IPS DF 6.9 (cell line): ENCODE data around the gene GRID1.

Experiments
- DNase-seq: peaks from one replicate; pipeline ENCODE4 v3.0.0-alpha.2; 2013; ENCODE audit warnings: low read depth, low spot score
- H3K27ac ChIP-seq: one replicate; pipeline ENCODE4 v1.5.1; 2013; ENCODE audit warnings: low read length, control low read depth
- H3K27me3 ChIP-seq: 2 replicates; pipeline ENCODE4 v1.6.1; 2013; ENCODE audit warnings: mild to moderate bottlenecking, low read length; ENCODE audit not compliant: control insufficient read depth, insufficient read depth
- H3K36me3 ChIP-seq: 2 replicates; pipeline ENCODE4 v1.6.1; 2013; ENCODE audit warnings: low read length; ENCODE audit not compliant: control insufficient read depth, insufficient read depth
- H3K4me1 ChIP-seq: 2 replicates; pipeline ENCODE4 v1.6.1; 2013; ENCODE audit warnings: low read length; ENCODE audit not compliant: control insufficient read depth, insufficient read depth
- H3K4me3 ChIP-seq: 2 replicates; pipeline ENCODE4 v1.5.1; 2013; ENCODE audit warnings: mild to moderate bottlenecking, low read length
- H3K9me3 ChIP-seq: 2 replicates; pipeline ENCODE4 v1.6.1; 2013; ENCODE audit warnings: low read length, inconsistent platforms; ENCODE audit not compliant: control insufficient read depth, insufficient read depth
- WGBS: extraction: QIAGEN DNeasy Blood & Tissue Kit; methylation state at CpG from one replicate; pipeline ENCODE4 v1.1.7; 2013; ENCODE audit warnings: mixed read lengths, missing lambda C conversion rate; ENCODE audit not compliant: insufficient read length, insufficient coverage; 5-methylcytosine and 5-hydroxymethylcytosine counted together

GRID1 gene

DNA sequence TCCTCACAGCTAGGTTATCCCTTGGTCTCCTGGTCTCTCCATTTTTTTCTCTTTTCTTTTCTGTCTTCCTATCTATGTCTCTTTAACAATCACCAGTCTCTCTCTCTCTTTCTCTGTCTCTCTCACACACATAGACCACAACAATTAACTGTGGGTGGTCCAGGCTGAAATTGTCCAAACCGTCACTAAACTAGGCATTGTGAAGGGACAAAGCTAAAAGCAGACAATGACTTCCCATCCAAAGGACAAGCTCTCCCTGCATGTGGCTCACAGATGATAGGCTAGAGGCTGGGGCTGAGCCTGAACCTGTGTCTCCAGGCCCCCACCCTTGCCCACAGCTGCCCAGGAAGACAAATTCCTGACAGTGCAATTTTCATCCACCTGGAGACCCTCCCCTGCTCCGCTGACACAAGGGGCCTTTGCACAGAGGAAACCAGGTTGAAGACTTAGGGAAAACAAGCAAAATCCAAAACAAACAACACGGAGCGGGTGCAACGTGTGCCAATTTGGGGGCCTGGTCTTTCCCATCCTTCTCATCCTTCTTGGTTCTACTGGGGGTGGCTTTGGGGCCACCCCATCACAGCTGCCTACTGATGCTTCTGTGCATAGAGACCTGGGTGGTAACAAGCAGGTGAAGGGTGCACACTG is 755.4 kb downstream of the GRID1 start:
- Histone ChIP-seq H3K27me3 (no peaks in the 10 kb centered on the region), H3K4me3 (no peak overlapping the region), H3K27ac (no peak overlapping the region), H3K9me3 (no peaks in the 10 kb centered on the region), H3K4me1 (no peaks in the 10 kb centered on the region), H3K36me3 (no peaks in the 10 kb centered on the region)
- no CpG with 5 or more reads among the region's 5 CpGs for WGBS
- DNase-seq, result no peak

GRCh38 chr10:85610381-85611092 is 756.1 kb downstream of the GRID1 start:
- no peak overlapping the region for H3K4me3 ChIP-seq

GRCh38 chr10:85609509-85609908 is 757.1 kb downstream of the GRID1 start:
- no peak for DNase-seq
- no CpG with 5 or more reads among the region's 5 CpGs for WGBS
- Histone ChIP-seq H3K4me3 (no peak overlapping the region), H3K4me1 (no peaks in the 10 kb centered on the region), H3K27me3 (no peaks in the 10 kb centered on the region), H3K9me3 (no peaks in the 10 kb centered on the region), H3K27ac (no peak overlapping the region), H3K36me3 (no peaks in the 10 kb centered on the region)

More at GRCh38 chr10:85610381-85611092, 756.1 kb downstream of the GRID1 start:
- Histone ChIP-seq H3K27ac (no peak overlapping the region), H3K4me1 (no peaks in the 10 kb centered on the region), H3K36me3 (no peaks in the 10 kb centered on the region), H3K9me3 (no peaks in the 10 kb centered on the region), H3K27me3 (no peaks in the 10 kb centered on the region)
- no peak for DNase-seq
- no CpG with 5 or more reads among the region's 3 CpGs for WGBS

- no CpG with 5 or more reads among the region's 3 CpGs for WGBS
- no peaks in the 10 kb centered on the region for H3K9me3 ChIP-seq
- DNase-seq, result no peak
Observed at GRCh38 chr10:85608706-85609105, 757.9 kb downstream of the GRID1 start.

DNA sequence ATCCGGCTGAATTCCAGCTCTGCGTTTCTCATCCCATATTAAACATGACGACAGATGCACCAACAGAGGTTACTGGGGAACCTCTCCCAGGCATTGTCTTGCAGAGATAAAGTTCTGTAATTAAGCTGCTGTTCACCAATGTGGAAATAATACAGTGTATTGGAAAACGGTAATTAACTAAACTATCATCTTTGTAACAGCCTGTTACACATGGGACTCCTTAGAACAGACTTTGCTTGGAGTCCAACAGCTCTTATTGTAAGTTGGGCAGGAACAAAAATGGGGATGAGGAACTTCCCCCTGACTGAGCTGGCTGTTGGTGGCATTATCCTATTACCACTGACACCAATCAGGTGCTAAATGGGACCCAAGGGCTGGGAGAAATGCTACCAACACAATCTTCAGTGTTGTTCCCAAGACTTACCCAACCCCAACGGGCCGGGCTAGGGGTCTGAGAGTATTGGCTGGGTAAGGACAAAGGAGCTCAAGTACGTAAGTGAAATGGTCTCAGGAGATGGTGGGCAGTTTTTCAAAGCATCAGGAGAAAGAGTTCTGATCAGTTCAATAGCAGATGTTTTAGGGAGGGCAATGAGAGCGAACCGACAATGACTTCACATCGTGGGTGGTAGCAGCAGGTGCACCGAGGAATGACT is 759.4 kb downstream of the GRID1 start:
- no peak overlapping the region for H3K4me3 ChIP-seq
- H3K9me3 ChIP-seq, result no peaks in the 10 kb centered on the region
- H3K4me1 ChIP-seq, result no peaks in the 10 kb centered on the region
- H3K36me3 ChIP-seq, result no peaks in the 10 kb centered on the region
- WGBS, result no CpG with 5 or more reads among the region's 11 CpGs
- H3K27me3 ChIP-seq, result no peaks in the 10 kb centered on the region
- H3K27ac ChIP-seq, result no peak overlapping the region
- no peak for DNase-seq

More at GRCh38 chr10:85608706-85609105, 757.9 kb downstream of the GRID1 start:
- H3K4me1 ChIP-seq, result no peaks in the 10 kb centered on the region
- H3K4me3 ChIP-seq, result no peak overlapping the region
- no peaks in the 10 kb centered on the region for H3K27me3 ChIP-seq
- H3K27ac ChIP-seq, result no peak overlapping the region
- H3K36me3 ChIP-seq, result no peaks in the 10 kb centered on the region

GRCh38 chr10:85606401-85606800 is 760.2 kb downstream of the GRID1 start:
- Histone ChIP-seq H3K4me1 (no peaks in the 10 kb centered on the region), H3K4me3 (no peak overlapping the region), H3K27me3 (no peaks in the 10 kb centered on the region), H3K9me3 (no peaks in the 10 kb centered on the region), H3K36me3 (no peaks in the 10 kb centered on the region), H3K27ac (no peak overlapping the region)
- no CpG with 5 or more reads among the region's 5 CpGs for WGBS
- no peak for DNase-seq

DNA sequence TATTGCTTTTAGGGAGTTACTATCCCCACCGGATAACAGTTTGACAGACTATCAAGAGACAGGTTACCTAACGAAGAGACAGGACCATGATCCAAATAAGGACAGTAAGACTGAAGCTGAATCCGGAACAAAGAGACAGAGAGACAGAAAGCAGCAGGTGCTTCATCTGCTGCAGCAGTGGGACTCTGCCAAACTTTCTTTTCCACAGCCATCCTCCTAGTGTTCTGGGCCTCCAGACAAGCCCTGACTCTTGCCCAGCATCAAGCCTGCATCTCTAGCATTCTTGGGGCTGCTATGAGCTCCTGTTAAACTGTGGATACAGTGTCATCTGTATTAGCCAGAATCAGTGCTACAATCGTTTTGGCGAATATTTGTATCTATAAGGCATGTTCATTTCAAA is 761.7 kb downstream of the GRID1 start:
- Histone ChIP-seq H3K27me3 (no peaks in the 10 kb centered on the region), H3K27ac (no peak overlapping the region), H3K9me3 (no peaks in the 10 kb centered on the region), H3K36me3 (no peaks in the 10 kb centered on the region), H3K4me3 (no peak overlapping the region), H3K4me1 (no peaks in the 10 kb centered on the region)
- DNase-seq, result no peak
- WGBS, result no CpG with 5 or more reads among the region's 5 CpGs

DNA sequence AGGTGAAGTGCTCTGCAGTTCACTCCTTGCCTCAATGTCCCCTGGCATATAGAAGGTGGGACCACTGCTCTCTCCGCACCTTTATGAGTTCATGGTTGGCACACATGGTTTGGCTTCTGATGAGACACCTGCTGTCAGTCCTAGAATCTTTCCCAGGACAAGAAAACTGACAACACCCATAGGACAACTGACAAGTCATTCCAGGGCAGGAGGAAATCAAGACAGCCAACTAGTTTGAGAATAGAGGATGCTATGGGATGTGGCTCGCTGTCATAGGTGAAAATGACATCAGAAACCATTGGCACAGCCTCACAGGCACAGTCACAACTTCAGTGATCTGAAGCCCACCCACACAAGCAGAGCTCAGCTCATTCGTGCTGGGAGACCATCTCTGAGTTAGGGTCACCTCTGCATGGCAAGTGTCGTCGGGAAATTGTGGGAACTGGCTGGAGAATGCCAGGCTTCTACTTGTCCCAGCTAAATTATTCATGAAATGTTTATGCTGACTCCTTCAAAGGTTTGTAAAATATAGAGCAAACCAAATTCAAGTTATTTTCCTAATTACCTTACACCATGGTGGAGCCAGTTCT is 762.4 kb downstream of the GRID1 start:
- no peaks in the 10 kb centered on the region for H3K36me3 ChIP-seq
- no peak for DNase-seq
- no peaks in the 10 kb centered on the region for H3K4me1 ChIP-seq
- WGBS, result no CpG with 5 or more reads among the region's 5 CpGs
- H3K27ac ChIP-seq, result no peak overlapping the region
- no peaks in the 10 kb centered on the region for H3K9me3 ChIP-seq
- H3K27me3 ChIP-seq, result no peaks in the 10 kb centered on the region
- H3K4me3 ChIP-seq, result no peak overlapping the region

DNA sequence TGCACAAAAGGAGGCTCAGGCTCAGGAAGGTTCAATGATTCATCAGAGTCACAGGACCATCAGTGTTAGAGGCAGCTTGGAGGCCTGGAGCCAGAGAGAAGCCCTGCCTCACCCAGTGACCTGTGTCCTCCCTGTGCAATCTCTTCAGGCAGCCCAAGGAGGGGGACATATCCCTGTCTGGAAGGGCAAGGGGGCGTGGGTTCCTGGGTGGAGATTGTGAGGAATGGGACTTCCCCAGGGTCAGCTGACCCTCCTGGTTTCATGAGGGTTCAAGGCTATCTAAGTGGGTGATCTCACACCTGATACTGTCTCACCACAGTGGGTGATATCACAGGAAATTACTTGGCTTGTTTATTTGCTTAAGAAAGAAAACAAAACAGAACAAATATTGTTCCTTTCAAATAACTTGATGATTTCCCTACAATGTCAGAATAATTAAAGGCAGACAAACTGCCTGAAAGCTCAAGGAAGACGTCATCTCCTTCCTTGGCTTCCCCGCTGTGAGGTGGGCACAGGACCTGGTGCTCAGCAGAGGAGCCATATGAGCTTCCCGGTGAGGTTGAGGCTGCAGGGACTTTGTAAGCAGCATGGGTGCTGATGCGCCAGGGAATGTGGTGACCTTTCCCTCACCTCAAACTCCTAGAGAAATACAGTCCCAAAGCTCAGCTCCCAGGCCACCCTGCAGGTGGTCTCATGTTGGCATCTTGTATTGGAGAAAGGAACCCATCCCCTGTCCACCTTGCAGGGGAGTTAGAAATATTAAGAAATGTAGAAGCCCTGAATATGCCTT is 763.2 kb downstream of the GRID1 start:
- Histone ChIP-seq H3K4me3 (no peak overlapping the region), H3K4me1 (no peaks in the 10 kb centered on the region), H3K27me3 (no peaks in the 10 kb centered on the region), H3K9me3 (no peaks in the 10 kb centered on the region), H3K36me3 (no peaks in the 10 kb centered on the region), H3K27ac (no peak overlapping the region)
- no peak for DNase-seq
- WGBS, result no CpG with 5 or more reads among the region's 5 CpGs

DNA sequence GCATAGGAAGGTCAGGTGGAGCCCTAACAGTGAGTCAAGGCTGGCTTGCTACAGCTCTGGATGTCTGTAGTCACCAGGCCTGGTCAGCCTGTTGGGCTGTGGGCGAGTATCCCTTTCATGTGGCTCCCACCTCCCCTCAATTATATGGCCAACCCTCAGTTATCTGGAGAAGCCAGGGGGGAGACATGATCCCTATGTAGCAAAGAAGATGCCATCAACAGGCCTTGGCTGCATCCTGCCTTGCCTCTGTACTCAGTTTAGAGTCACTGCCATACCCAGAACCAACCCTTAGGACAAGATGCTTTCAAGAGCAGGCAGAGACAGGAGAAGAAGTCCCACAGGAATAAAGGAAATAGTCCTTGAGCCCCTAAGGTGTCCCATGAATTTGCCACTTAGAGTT is 763.9 kb downstream of the GRID1 start:
- no peaks in the 10 kb centered on the region for H3K4me1 ChIP-seq
- H3K27me3 ChIP-seq, result no peaks in the 10 kb centered on the region
- DNase-seq, result no peak
- no peak overlapping the region for H3K27ac ChIP-seq
- no peaks in the 10 kb centered on the region for H3K9me3 ChIP-seq
- H3K36me3 ChIP-seq, result no peaks in the 10 kb centered on the region
- no peak overlapping the region for H3K4me3 ChIP-seq
- no CpG with 5 or more reads among the region's 1 CpG for WGBS
